GM21367 (cell line): ENCODE measurements around the gene KCNQ2.

Source experiments
- ATAC-seq: cut with Tn5 transposase; IDR thresholded peaks from one replicate; pipeline ENCODE4 v1.9.1; 2021; ENCODE audit not compliant: unreplicated experiment

The KCNQ2 gene

DNA sequence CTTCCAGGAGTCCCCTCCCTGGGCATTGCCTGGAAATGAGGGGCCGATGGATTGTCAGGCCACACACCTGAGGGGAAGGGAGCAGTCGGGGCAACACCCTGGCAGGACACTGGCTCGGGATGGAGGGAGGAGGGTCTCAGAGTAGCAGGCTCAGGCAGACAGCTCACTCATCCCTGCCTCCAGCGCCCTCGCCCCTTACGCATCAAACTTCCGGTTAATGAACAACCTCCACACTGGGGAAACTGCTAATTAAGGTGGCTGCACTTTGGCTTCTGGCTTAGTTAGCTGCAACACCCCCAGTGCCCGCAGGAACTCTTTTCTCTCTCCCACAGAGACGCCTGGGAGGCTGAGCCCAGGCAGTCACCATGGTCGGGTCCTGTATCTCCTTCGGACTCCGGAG is 98.0 kb downstream of the KCNQ2 start:
- ATAC-seq = no peak

DNA sequence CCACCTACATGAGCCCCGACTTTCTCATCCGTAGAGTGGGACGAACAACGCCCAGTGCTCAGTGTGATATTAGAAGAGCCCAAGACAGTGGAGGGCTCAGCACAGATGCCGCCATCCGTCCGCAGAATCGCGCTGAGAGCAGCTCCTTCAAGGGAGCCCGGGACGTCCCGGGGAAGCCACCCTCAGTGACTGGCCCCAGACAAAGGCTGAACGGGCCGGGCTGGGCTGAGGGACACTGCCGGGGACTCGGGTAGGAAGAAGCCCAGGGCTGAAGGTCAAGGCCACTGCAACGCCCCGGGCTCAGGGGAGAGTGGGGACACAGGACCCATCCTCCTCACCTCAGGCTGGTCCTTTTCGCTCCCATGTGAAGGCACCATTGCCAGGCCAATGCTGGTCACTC is 98.5 kb downstream of the KCNQ2 start:
- ATAC-seq = no peak

DNA sequence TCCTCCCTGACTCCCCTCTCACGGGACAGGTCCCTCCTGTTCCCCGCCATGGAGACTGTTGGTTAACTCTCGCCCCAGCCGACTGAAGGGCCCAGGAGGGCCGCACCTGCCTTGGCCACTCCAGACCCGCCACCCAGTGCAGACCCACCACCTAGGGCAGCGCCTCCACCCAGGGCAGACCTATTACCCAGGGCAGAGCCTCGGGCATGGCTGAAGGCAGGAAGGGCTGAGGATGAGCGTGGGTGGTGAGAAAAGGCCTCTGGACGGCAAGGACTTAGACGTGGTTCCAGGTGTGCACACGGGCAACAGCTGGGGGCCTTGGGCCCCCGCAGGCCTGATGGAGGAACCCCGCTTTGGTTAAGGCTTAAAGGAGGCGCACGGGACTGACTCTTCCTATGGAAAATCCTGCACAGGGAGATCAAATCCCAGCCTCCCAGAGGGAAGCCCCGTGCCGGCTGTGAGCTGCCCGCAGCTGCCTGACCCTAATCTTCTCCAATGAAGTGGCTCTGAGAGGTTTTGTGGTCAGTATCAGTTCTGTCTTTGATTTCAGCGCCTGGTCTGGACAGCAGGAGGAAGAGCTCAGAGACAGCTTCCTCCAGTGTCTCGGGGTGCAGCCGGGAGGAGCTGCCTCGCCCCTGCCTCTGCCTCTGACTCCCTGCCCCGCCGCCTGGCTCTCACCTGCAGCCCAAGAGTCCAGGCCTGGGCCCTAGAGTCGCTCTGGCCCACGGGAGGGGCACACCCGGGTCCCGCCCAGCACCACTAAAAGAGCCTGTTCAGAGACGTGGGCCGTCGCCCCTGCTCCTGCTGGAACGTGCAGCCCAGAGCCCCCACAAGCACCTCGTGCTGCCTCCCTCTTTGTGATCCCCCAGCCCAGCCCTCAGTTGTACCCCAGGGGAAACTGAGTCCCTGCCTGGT is 99.2 kb downstream of the KCNQ2 start:
- no peak for ATAC-seq

DNA sequence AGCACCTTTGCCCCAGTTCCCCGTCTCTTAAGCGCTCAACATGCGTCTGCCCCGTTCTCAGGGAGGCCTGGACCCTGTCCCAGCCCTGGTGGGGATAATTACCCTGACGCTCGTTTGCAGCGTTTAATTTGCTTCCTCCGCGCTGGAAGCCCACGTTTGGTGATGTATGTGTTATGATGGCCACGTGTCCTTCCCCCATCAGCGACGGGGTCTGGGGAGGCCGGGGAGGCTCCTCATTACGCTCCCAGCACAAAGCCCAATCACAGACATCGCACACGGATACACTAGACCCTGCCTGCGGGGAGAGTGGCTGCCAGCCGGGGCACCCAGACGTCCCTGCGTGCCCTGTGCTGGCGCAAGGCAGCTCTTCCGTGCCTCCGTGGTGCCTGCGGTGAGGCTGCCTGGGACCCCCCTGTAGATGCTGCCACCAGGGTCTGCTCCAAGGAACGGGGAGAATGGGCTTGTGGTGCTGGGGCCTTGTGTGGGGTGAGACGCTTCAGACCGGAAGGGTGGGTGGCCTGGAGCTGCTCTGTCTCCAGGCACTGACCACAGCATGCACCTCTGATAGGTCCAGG is 101.1 kb downstream of the KCNQ2 start:
- no peak for ATAC-seq

DNA sequence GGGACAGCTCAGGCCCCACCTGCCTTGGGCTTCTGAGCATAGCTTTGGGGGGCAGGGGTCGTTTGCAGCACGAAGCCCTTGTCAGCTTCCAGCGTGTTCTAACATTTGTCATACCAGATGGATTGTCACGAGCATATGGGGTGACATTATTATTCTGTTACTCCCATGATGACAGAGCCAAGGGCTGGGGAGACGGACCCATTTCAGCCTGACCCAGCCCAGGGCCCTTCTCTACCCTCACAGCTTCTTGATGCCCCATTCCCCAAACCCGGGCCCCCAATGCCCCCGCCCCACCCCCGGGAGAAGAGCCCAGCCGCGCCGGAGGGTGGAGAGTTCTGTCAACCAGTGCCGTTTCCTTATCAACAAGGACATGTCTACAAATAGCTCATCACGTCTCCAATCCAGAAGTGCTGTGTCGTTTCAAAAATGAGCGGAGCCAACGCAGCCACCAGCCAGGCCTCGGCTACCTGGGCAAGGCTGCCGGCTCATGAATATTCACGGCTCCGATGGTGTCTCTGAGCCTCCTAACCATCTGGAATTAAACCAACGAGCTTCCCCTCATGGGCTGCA is 101.8 kb downstream of the KCNQ2 start:
- ATAC-seq = no peak

DNA sequence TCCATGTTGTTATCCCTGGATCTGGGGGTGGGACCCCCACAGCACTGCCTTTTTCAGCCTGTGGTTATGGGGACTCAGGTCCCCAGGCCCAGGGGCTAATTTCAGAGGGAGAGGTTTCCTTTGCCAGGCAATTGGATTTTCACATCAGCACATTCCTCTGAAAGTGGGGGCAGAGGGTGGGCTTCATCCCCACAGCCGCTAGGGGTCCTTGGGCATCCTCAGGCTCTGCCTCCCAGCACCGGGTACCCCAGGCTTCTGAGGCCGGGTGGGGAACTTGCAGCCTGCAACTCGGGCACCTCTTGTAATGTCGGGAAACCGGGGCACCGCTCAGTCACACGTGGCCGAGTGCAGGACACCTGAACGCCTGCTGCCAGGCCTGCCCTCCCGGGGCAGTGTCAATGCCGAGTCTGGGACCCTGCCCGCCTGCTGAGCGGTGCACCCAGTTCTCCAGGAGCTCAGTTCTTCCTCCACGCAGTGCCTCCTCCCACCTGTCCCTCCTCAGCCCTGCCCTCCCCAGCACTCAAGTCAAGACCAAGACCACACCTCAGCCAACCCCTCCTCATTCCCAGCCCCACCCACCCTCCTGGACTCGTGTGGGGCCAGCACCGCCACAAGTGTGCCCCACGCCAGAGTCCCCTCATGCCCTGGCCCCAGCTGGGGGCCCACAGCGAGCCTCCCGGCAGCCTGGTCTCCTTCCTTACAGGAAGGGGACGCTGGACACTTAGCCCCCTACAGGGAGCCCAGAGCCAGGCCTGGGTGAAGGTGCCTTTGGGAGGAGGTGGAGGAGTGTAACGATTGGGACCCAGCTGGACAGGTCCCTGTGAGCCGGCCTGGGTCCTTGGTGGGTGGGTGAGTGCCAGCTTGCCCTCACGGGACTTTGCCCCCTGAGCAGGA is 102.5 kb downstream of the KCNQ2 start:
- no peak for ATAC-seq

DNA sequence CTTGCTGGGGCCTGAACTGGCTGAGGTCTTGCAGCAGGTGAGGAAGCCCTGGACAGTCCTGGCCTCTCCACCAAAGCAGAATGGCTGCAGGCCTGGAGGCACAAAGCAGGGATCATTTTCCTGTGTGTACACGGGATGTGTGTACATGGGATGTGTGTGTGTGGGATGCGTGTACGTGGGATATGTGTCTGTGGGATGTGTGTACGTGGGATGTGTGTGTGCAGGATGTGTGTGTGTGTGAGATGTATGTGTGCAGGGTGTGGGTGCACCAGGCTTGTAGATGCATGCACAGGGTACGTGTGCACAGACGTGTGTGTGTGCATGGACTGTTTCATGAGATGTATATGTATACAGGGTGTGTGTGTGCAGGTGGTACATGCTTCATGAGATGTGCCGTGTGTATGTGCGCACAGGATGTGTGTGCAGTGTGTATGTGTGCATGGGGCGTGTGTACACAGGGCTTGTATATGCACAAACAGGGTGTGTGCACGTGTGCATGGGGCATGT is 103.4 kb downstream of the KCNQ2 start:
- no peak for ATAC-seq

DNA sequence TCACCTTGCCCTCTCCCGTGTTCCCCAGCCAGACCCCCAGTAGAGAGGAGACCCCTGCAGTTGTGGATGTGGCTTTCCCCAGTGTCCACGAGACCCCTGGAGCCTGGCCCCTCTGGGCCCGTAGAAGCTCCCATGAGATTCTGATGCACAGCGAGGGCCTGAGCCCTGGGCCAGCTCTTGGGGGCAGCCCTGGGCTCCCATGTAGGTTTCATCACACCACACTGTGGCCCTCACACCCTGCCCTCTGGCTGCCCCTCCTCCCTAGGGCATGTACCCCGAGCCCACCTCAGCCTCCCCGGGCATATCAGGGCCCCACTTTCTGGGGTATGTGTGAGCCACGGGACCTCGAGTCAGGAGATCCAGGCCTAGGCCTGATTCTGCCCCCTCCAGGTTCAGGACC is 104.3 kb downstream of the KCNQ2 start:
- ATAC-seq = no peak

DNA sequence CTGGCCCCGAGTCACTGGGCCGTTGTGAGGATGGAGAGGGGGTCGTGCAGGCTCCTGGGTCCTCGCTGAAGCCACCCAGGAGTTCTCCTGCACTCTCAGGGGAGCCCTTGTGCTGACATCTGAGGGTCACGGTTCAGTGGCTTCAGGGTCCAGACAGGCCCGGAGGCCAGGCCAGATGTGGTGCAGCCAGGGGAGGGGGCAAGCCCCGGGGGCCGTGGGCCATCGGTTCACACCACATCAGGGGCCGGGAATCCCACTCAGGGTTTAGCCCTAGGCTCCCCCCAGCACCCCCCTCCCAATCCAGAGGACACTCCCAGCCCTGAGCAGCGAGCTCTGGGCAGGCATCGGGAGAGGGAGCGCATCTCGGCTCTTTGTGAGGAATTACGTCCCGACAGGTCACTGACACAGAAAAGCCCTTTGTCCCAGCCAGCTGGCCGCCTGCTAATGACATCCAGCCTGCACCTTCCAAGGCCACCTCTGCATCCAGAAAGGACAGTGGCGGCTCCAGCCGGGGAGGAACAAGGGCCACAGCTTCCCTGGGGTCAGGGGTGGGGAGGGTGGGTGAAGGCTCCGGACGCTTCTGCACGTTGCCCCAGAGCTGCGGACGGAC is 104.9 kb downstream of the KCNQ2 start:
- ATAC-seq = no peak

DNA sequence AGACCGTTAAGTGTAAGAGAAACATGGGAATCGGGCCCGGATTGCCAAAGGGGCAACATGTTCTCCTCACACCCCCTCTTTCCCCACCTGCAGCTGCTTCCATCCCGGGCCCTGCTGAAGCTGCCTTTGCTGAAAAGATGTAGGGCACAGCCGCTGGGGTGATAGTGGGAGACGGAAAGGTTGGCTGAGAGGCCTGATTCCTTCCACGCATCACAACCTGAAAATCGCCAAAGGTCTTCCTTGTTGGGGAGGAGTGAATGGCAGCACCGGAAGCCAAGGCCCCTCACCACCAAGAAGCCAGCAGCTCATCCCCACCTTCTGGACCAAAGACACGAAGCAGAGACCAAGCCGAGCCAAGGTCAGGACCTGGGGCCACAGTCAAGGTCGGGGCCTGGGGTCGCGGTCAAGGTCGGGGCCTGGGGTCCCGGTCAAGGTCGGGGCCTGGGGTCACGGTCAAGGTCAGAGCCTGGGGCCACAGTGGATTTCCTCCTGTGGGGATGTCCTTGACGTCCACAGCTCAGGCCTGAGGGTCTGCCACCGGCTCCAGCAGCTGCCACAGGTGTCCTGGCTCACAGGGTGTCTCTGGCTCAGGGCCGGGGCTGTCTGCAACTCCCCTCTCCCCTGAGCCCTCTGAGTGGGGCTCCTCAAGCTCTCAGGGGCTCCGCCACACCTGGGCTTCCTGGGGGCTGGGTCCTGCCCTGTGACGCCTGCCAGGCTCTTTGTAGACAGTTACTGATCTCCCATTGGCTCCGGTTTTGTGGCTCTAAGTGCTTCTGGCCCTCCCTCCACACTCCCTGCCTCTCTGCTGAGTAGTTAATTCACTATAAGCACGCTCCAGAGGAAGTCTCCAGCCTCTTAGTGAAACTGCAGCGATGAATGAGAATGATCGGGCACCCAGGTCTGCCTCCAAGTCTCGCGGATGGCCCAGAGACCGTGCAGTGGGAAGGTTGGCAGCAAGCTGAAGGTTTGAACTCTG is 105.8 kb downstream of the KCNQ2 start:
- ATAC-seq = no peak

DNA sequence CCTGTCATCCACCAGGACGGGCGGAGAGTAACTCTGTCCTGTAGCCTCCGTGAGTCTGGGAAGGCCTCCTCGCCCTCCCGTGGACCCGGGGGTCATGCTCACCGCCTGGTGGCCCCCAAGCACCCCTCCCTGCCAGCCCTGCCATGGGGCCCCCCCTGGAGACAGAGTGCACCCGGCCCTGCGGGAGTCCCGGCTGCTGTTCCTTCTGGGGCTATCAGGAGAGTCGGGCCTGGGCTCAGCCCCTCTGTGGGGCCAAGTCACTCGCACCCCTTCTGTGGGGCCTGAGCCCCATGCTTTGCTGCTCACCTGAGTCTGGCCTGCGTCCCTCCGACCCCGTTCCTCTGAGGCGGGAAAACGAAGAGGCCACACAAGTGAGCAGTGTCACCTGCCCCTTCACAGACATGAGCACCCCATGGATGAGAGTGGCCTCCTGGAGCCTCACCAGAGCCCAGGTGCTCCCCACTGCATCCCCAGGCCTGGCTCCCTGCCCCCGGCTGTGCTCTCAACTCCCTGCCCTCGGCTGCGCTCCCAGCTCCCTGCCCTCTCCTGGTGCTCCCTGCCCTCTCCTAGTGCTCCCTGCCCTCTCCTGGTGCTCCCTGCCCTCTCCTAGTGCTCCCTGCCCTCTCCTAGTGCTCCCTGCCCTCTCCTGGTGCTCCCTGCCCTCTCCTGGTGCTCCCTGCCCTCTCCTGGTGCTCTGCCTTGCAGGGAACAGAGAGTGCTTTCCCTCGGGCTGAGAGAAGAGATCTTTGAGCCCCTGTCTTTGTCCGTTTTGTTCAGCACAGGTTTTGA is 106.7 kb downstream of the KCNQ2 start:
- no peak for ATAC-seq

DNA sequence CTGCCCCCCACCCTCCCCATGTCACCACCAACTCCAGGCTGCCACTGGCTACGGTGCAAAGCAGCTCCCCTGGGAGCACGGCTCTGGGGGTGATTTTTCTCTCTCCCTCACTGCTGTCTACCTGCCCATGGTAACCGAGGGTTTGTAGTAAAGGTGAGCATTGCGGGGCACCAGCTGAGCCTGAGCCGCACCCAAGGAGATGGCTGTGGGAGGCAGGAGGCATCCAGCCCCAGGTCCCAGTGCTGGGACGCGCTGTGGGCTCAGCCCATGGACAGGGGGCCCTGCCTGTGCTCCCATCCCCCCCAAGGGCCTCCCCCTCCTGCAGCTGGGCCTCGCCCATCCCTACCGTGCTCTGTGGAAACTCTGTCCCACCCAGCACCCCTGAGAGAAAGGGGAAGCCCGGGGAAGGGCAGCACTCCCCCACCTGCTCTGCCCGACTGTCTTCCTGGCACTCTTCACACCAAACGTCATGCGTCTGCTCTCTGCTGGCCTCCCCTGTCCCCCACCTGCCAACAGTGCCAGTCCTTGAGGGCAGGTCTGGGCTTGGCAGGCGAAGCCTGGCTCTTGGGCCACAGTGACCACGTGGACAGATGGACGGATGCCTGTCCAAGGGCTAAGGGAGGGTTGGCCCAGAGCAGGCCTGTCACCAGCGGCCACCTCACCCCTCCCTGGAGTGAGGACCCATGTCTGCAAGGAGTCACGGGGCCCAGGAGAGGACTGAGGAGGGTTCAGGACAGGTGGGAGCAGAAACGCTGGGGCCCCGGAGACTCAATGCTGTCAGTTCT is 107.5 kb downstream of the KCNQ2 start:
- ATAC-seq = no peak

DNA sequence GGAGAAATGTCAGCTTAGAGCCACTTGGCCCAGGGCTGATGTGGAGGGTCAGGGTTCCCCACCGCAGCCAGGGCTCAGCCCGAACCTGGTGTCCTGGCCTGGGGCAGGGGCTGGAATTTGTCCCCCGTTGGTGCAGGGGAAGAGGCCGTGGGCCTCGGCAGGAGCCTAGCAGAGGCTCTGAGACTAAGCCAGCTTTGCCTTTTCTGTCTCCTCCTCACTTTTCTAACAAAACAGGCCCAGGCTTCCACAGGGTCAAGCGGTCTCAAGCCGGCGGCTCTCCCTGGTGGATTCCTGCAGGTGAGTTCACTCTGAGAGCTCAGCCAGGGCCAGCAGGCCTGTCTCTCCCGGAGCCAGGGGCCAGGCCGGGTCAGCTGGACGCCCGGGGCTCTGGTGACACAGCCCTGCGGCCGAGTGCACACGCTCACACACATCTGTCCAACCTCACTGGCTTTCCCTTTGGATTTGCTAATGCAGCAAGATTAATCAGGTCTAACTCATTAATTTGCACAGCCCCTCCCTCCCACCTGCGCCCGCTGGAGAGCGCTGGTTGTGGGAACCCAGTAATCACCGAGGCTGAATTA is 108.4 kb downstream of the KCNQ2 start:
- no peak for ATAC-seq

DNA sequence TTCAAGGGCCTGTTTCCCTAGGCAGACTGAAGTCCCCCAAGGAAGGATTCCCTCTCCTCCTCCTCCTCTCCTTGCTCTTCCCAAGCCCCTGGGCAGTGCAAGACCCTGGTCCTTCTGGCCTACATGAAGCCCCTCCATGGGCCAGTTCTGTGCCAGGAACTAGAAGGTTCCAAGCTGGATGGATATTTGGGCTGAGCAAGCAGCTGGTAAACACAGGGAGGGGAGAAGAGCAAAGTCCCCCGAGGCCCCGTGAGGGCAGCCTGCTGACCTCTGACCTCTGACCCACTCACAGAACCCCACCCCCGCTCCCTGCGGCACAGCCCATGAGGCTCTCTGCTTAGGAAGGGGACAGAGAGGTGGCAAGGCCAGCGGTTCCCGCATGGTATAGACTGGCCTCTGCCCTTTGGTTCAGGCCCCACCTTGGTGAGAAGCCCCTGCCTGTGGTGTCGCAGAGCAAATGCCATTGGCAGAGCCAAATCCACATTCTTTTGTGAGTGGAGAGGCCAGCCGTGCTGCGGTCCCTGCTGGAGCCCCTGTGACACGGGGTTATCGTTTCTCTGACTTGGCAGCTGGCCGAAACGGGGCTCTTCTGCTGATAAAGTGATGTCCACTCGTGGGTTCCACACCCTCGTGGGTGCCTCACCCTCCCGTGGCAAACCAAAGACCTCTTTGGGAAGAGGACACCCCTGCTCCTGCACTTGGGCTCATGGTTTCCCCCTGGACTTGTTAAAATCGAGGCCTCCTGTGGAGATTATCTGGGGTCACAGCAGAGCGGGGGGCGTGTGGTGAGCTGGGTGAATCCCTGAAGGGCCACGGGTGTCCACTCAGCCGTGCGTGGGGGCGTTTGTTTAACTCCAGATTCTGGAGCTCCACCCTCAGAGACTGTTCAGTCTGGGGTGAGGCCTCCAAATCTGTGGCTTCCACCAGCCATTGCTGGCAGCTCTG is 109.2 kb downstream of the KCNQ2 start:
- no peak for ATAC-seq

DNA sequence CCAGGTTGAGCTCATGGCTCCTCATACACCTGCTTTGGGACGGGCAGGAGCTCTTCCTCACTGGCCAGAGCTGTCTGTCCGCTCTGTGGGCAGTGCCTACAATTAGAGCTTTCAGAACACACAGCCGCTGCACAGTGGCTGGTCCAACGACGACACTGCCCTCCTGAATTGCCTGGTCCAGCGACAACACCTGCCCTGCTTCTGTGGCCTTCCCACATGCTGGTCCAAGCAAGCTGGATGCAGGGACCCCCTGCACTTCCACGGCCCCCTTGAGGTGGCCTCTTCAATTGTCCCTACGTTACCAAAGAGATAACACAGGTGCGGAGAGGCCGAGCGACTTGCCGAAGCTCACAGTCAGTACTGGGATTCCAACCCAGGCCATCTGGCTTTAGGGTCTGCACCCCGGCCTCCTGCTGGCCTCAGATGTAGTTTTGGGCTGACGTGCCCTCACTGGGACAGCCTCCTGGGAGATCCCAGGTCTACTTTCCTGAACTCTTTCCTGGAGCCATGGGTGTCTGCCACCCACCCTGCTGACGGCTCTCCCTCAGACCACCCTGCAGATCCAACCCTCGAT is 109.9 kb downstream of the KCNQ2 start:
- no peak for ATAC-seq
